CMK (cell line): Measurements from ENCODE around the gene CCDC66.

Experiments
- DNase-seq: peaks from one replicate; pipeline ENCODE4 v3.0.0-alpha.2; 2010; ENCODE audit warnings: low read depth

The CCDC66 gene

GRCh38 chr3:56621681-56622080 lies 64.7 kb downstream of the CCDC66 start:
- no peak for DNase-seq

- DNase-seq, result no peak
These were observed 65.4 kb downstream of the CCDC66 start for GRCh38 chr3:56622381-56622780.

GRCh38 chr3:56624725-56625124 lies 67.8 kb downstream of the CCDC66 start:
- DNase-seq, result no peak

- no peak for DNase-seq
These were observed 72.1 kb downstream of the CCDC66 start for GRCh38 chr3:56629047-56629446.

- no peak for DNase-seq
These were observed 72.5 kb downstream of the CCDC66 start for GRCh38 chr3:56629451-56629850.

- no peak for DNase-seq
These were observed 74.0 kb downstream of the CCDC66 start for GRCh38 chr3:56630966-56631365.

GRCh38 chr3:56633181-56633580 lies 76.2 kb downstream of the CCDC66 start:
- no peak for DNase-seq

- DNase-seq, result no peak
These were observed 76.9 kb downstream of the CCDC66 start for GRCh38 chr3:56633602-56634535.

GRCh38 chr3:56645407-56645806 lies 88.4 kb downstream of the CCDC66 start:
- no peak for DNase-seq

GRCh38 chr3:56654460-56654859 lies 97.5 kb downstream of the CCDC66 start:
- no peak for DNase-seq

GRCh38 chr3:56655709-56656108 lies 98.7 kb downstream of the CCDC66 start:
- DNase-seq, result no peak

GRCh38 chr3:56664823-56665222 lies 107.8 kb downstream of the CCDC66 start:
- DNase-seq, result no peak

- no peak for DNase-seq
These were observed 111.1 kb downstream of the CCDC66 start for GRCh38 chr3:56667973-56668579.
